ENCODE results near the gene SAGE1. TPM values are rescaled to one million over a fixed set of nuclear protein-coding genes. Genes with fewer than 3 reads are reported as not detected.
"Not testable (repeated sequence)": the region's sequence is repeated elsewhere in the genome, so short reads cannot be mapped to it uniquely, and the experiment has no call there.

The SAGE1 gene
- not detected in 2 replicates for total RNA-seq (2021)
- Bru-seq, nascent RNA, result not detected
- BruChase-seq, experiment 1, labeled RNA remaining after a 2-hour chase, result not detected
- BruChase-seq, experiment 2, labeled RNA remaining after a 6-hour chase, result not detected
- long read RNA-seq, result 0 reads

- no peak for TF ChIP-seq CTCF (conservative IDR thresholded peaks at IDR 0.05; ENCODE audit: low read depth, low read length)
- no peak for TF ChIP-seq EZH2 (IDR thresholded peaks at IDR 0.05; ENCODE audit: borderline replicate concordance, low read depth, low read length, poor library complexity, severe bottlenecking)
- Histone ChIP-seq H3K9me3 (ENCODE audit: low read depth, low read length, poor library complexity, severe bottlenecking) (no peaks in the 10 kb centered on the region), H3K4me1 (ENCODE audit: insufficient read depth, low read length, poor library complexity, severe bottlenecking) (no peaks in the 10 kb centered on the region), H3K27ac (ENCODE audit: low read depth, low read length, poor library complexity, severe bottlenecking) (no peak within 1 kb of the TSS), H3K36me3 (ENCODE audit: insufficient read depth, low read length, poor library complexity, severe bottlenecking) (no peaks in the 10 kb centered on the region), H3K27me3 (replicated peaks; ENCODE audit: insufficient read depth, low read depth, low read length, poor library complexity) (no peaks in the 10 kb centered on the region), H3K4me3 (ENCODE audit: low read depth, low read length, poor library complexity, severe bottlenecking) (no peak within 1 kb of the TSS)
- ChIA-PET CTCF (no interaction called here), POLR2A (ENCODE audit: low non-redundant PET) (no interaction called here)
- intact Hi-C loops (cut with micrococcal nuclease; ENCODE audit: unreplicated experiment), result no loop called here
- BruUV-seq (replicated peaks), result no TSS peak
- no peak for DNase-seq (ENCODE audit: low spot score)
Measured at GRCh38 chrX:135893294-135893817, at the start of gene SAGE1, which contains the start of gene CT45A10. Gene SAGE1, plus strand, starts transcription at chrX:135893716. Its CDS starts 2,527 bp downstream, at chrX:135896243. Gene CT45A10, minus strand, starts transcription at chrX:135893444. Its CDS starts 8,100 bp downstream, at chrX:135885344.

- H3K4me1 ChIP-seq (ENCODE audit: insufficient read depth, low read length, poor library complexity, severe bottlenecking); H3K27ac ChIP-seq (ENCODE audit: low read depth, low read length, poor library complexity, severe bottlenecking); H3K9me3 ChIP-seq (ENCODE audit: low read depth, low read length, poor library complexity, severe bottlenecking); H3K4me3 ChIP-seq (ENCODE audit: low read depth, low read length, poor library complexity, severe bottlenecking); H3K27me3 ChIP-seq (replicated peaks; ENCODE audit: insufficient read depth, low read depth, low read length, poor library complexity); BruUV-seq (replicated peaks); H3K36me3 ChIP-seq (ENCODE audit: insufficient read depth, low read length, poor library complexity, severe bottlenecking); intact Hi-C loops (cut with micrococcal nuclease; ENCODE audit: unreplicated experiment); DNase-seq (ENCODE audit: low spot score); POLR2A ChIA-PET (ENCODE audit: low non-redundant PET); CTCF ChIA-PET: not testable (repeated sequence)
Measured at GRCh38 chrX:135854438-135854837, 39.1 kb upstream of the SAGE1 start, which contains the start of gene CT45A8. Gene CT45A8, minus strand, starts transcription at chrX:135854538. Its CDS starts 3,755 bp downstream, at chrX:135850783.

- H3K27ac ChIP-seq (ENCODE audit: low read depth, low read length, poor library complexity, severe bottlenecking); DNase-seq (ENCODE audit: low spot score); CTCF ChIA-PET; H3K4me3 ChIP-seq (ENCODE audit: low read depth, low read length, poor library complexity, severe bottlenecking); H3K4me1 ChIP-seq (ENCODE audit: insufficient read depth, low read length, poor library complexity, severe bottlenecking); H3K27me3 ChIP-seq (replicated peaks; ENCODE audit: insufficient read depth, low read depth, low read length, poor library complexity); H3K36me3 ChIP-seq (ENCODE audit: insufficient read depth, low read length, poor library complexity, severe bottlenecking); POLR2A ChIA-PET (ENCODE audit: low non-redundant PET); intact Hi-C loops (cut with micrococcal nuclease; ENCODE audit: unreplicated experiment); BruUV-seq (replicated peaks); H3K9me3 ChIP-seq (ENCODE audit: low read depth, low read length, poor library complexity, severe bottlenecking): not testable (repeated sequence)
Measured at GRCh38 chrX:135871712-135872111, 21.8 kb upstream of the SAGE1 start, which contains the start of gene CT45A9. Gene CT45A9, minus strand, starts transcription at chrX:135871812. Its CDS starts 3,751 bp downstream, at chrX:135868061.

GRCh38 chrX:135882741-135883140 is 10.8 kb upstream of the SAGE1 start:
- H3K36me3 ChIP-seq (ENCODE audit: insufficient read depth, low read length, poor library complexity, severe bottlenecking); CTCF ChIA-PET; BruUV-seq (replicated peaks); H3K27ac ChIP-seq (ENCODE audit: low read depth, low read length, poor library complexity, severe bottlenecking); POLR2A ChIA-PET (ENCODE audit: low non-redundant PET); DNase-seq (ENCODE audit: low spot score); H3K9me3 ChIP-seq (ENCODE audit: low read depth, low read length, poor library complexity, severe bottlenecking); H3K4me3 ChIP-seq (ENCODE audit: low read depth, low read length, poor library complexity, severe bottlenecking); intact Hi-C loops (cut with micrococcal nuclease; ENCODE audit: unreplicated experiment); H3K27me3 ChIP-seq (replicated peaks; ENCODE audit: insufficient read depth, low read depth, low read length, poor library complexity); H3K4me1 ChIP-seq (ENCODE audit: insufficient read depth, low read length, poor library complexity, severe bottlenecking): not testable (repeated sequence)

- POLR2A ChIA-PET (ENCODE audit: low non-redundant PET); intact Hi-C loops (cut with micrococcal nuclease; ENCODE audit: unreplicated experiment); H3K4me3 ChIP-seq (ENCODE audit: low read depth, low read length, poor library complexity, severe bottlenecking); H3K27ac ChIP-seq (ENCODE audit: low read depth, low read length, poor library complexity, severe bottlenecking); CTCF ChIA-PET; H3K36me3 ChIP-seq (ENCODE audit: insufficient read depth, low read length, poor library complexity, severe bottlenecking); H3K4me1 ChIP-seq (ENCODE audit: insufficient read depth, low read length, poor library complexity, severe bottlenecking); DNase-seq (ENCODE audit: low spot score); BruUV-seq (replicated peaks); H3K27me3 ChIP-seq (replicated peaks; ENCODE audit: insufficient read depth, low read depth, low read length, poor library complexity); H3K9me3 ChIP-seq (ENCODE audit: low read depth, low read length, poor library complexity, severe bottlenecking): not testable (repeated sequence)
Measured at GRCh38 chrX:135888230-135888629, 5.3 kb upstream of the SAGE1 start.
